ENCODE measurements around the gene RABAC1. TPM values are rescaled to one million over a fixed set of nuclear protein-coding genes. Genes with fewer than 3 reads are reported as not detected.

The RABAC1 gene
- total and polyA plus RNA-seq, 2 experiments from 2014 or later: 151 to 206 TPM

Other genes with a start within 250 kb of the RABAC1 start
- gene CEACAM6, start 203.8 kb downstream of the RABAC1 start, total RNA-seq (2014; rRNA removed; shearing (Covaris generic)): not detected in 2 replicates
- not detected in 2 replicates for gene CEACAM6, start 203.8 kb downstream of the RABAC1 start, polyA plus RNA-seq (2016; fragmentation: Nextera tagmentation; extraction: Ambion mirVana)
- not detected in 2 replicates for gene CEACAM3, start 162.7 kb downstream of the RABAC1 start, total RNA-seq (2014; rRNA removed; shearing (Covaris generic))
- not detected in 2 replicates for gene CEACAM3, start 162.7 kb downstream of the RABAC1 start, polyA plus RNA-seq (2016; fragmentation: Nextera tagmentation; extraction: Ambion mirVana)
- not detected in 2 replicates for gene LYPD4, start 114.6 kb downstream of the RABAC1 start, total RNA-seq (2014; rRNA removed; shearing (Covaris generic))
- not detected in 2 replicates for gene LYPD4, start 114.6 kb downstream of the RABAC1 start, polyA plus RNA-seq (2016; fragmentation: Nextera tagmentation; extraction: Ambion mirVana)
- gene DMRTC2, start 114.3 kb downstream of the RABAC1 start, total RNA-seq (2014; rRNA removed; shearing (Covaris generic)): 0.21 TPM in 1 of 2 replicates, not detected in the other
- not detected in 2 replicates for gene DMRTC2, start 114.3 kb downstream of the RABAC1 start, polyA plus RNA-seq (2016; fragmentation: Nextera tagmentation; extraction: Ambion mirVana)
- 631 and 1,798 TPM in 2 replicates for gene RPS19, start 99.1 kb downstream of the RABAC1 start, total RNA-seq (2014; rRNA removed; shearing (Covaris generic))
- 4,053 and 4,073 TPM in 2 replicates for gene RPS19, start 99.1 kb downstream of the RABAC1 start, polyA plus RNA-seq (2016; fragmentation: Nextera tagmentation; extraction: Ambion mirVana)
- gene CD79A, start 82.0 kb downstream of the RABAC1 start, total RNA-seq (2014; rRNA removed; shearing (Covaris generic)): not detected in 2 replicates
- 0.27 and 0.47 TPM in 2 replicates for gene CD79A, start 82.0 kb downstream of the RABAC1 start, polyA plus RNA-seq (2016; fragmentation: Nextera tagmentation; extraction: Ambion mirVana)
- gene ARHGEF1, start 76.1 kb downstream of the RABAC1 start, total RNA-seq (2014; rRNA removed; shearing (Covaris generic)): 36.8 and 44.7 TPM in 2 replicates
- 41.3 and 50.8 TPM in 2 replicates for gene ARHGEF1, start 76.1 kb downstream of the RABAC1 start, polyA plus RNA-seq (2016; fragmentation: Nextera tagmentation; extraction: Ambion mirVana)
- 0.69 TPM in 1 of 2 replicates, not detected in the other for gene ERFL, start 30.9 kb downstream of the RABAC1 start, total RNA-seq (2014; rRNA removed; shearing (Covaris generic))
- 0.14 TPM in 1 of 2 replicates, not detected in the other for gene ERFL, start 30.9 kb downstream of the RABAC1 start, polyA plus RNA-seq (2016; fragmentation: Nextera tagmentation; extraction: Ambion mirVana)
- gene ATP1A3, start 34.9 kb upstream of the RABAC1 start, total RNA-seq (2014; rRNA removed; shearing (Covaris generic)): 33.1 and 37.3 TPM in 2 replicates
- 11.0 and 11.5 TPM in 2 replicates for gene ATP1A3, start 34.9 kb upstream of the RABAC1 start, polyA plus RNA-seq (2016; fragmentation: Nextera tagmentation; extraction: Ambion mirVana)
- gene GRIK5, start 110.9 kb upstream of the RABAC1 start, total RNA-seq (2014; rRNA removed; shearing (Covaris generic)): 34.3 and 42.5 TPM in 2 replicates
- 5.1 and 6.2 TPM in 2 replicates for gene GRIK5, start 110.9 kb upstream of the RABAC1 start, polyA plus RNA-seq (2016; fragmentation: Nextera tagmentation; extraction: Ambion mirVana)
- gene ZNF574, start 116.8 kb upstream of the RABAC1 start, total RNA-seq (2014; rRNA removed; shearing (Covaris generic)): 50.8 and 61.2 TPM in 2 replicates
- gene ZNF574, start 116.8 kb upstream of the RABAC1 start, polyA plus RNA-seq (2016; fragmentation: Nextera tagmentation; extraction: Ambion mirVana): 18.7 and 19.4 TPM in 2 replicates
- gene POU2F2, start 173.1 kb upstream of the RABAC1 start, total RNA-seq (2014; rRNA removed; shearing (Covaris generic)): 2.3 and 2.4 TPM in 2 replicates
- gene POU2F2, start 173.1 kb upstream of the RABAC1 start, polyA plus RNA-seq (2016; fragmentation: Nextera tagmentation; extraction: Ambion mirVana): 4.6 and 5.1 TPM in 2 replicates